ENCODE data around the gene FOXO3.
"Not testable (repeated sequence)": the region's sequence is repeated elsewhere in the genome, so short reads cannot be mapped to it uniquely, and the experiment has no call there.

The FOXO3 gene

GRCh38 chr6:108656836-108657235, 96.1 kb downstream of the FOXO3 start:
- no peak overlapping the region for H3K4me3 ChIP-seq (ENCODE audit: low read length)
- TF ChIP-seq, protein P1, sequence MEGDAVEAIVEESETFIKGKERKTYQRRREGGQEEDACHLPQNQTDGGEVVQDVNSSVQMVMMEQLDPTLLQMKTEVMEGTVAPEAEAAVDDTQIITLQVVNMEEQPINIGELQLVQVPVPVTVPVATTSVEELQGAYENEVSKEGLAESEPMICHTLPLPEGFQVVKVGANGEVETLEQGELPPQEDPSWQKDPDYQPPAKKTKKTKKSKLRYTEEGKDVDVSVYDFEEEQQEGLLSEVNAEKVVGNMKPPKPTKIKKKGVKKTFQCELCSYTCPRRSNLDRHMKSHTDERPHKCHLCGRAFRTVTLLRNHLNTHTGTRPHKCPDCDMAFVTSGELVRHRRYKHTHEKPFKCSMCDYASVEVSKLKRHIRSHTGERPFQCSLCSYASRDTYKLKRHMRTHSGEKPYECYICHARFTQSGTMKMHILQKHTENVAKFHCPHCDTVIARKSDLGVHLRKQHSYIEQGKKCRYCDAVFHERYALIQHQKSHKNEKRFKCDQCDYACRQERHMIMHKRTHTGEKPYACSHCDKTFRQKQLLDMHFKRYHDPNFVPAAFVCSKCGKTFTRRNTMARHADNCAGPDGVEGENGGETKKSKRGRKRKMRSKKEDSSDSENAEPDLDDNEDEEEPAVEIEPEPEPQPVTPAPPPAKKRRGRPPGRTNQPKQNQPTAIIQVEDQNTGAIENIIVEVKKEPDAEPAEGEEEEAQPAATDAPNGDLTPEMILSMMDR (IDR thresholded peaks at IDR 0.05; ENCODE audit: insufficient read depth, low read depth, low read length, missing control alignments): no peak
- DNase-seq (ENCODE audit: low read depth): no peak

DNA sequence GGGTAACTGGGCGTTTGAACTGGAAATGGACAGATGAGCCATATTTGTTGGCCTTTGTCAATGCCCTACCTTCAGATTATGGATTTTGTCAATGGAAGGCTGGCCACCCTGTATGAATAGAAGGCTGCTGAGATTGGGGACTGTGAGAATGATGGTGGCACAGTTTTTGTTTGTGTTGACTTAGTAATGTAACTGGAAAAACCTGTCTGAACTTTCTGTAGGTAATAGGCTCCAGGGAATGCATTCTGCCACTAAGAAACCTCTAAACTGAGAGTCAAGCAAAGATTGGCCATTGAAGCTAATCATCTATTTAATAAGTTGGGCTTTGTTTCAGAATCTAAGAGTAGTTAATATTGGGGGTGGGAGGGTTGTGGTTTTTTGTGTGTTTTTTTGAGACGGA, 97.5 kb downstream of the FOXO3 start:
- TF ChIP-seq, protein P1 (IDR thresholded peaks at IDR 0.05; ENCODE audit: insufficient read depth, low read depth, low read length, missing control alignments): no peak
- no peak overlapping the region for H3K4me3 ChIP-seq (ENCODE audit: low read length)
- peak; percentile 55 for DNase-seq (ENCODE audit: low read depth)

- DNase-seq (ENCODE audit: low read depth); H3K4me3 ChIP-seq (ENCODE audit: low read length): not testable (repeated sequence)
These were observed 98.1 kb downstream of the FOXO3 start for GRCh38 chr6:108658785-108659184.

DNA sequence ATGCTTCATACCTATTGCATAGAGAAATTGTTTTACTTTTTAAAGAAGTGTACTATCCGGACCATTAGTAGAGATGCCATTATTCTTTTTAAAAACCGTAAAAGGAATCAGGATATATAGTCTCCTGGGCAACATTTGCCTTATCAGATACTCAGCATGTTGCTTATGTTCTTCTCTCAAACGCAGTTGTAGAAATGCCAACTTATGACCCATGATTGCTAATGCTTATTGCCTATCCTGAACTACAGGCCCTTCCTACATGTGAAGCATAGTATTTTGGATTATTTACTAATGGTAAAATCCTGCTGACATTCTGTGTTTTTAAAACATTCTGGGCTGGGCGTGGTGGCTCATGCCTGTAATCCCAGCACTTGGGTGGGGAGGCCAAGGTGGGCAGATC, 99.5 kb downstream of the FOXO3 start:
- TF ChIP-seq, protein P1 (IDR thresholded peaks at IDR 0.05; ENCODE audit: insufficient read depth, low read depth, low read length, missing control alignments): no peak
- no peak for DNase-seq (ENCODE audit: low read depth)
- no peak overlapping the region for H3K4me3 ChIP-seq (ENCODE audit: low read length)

DNA sequence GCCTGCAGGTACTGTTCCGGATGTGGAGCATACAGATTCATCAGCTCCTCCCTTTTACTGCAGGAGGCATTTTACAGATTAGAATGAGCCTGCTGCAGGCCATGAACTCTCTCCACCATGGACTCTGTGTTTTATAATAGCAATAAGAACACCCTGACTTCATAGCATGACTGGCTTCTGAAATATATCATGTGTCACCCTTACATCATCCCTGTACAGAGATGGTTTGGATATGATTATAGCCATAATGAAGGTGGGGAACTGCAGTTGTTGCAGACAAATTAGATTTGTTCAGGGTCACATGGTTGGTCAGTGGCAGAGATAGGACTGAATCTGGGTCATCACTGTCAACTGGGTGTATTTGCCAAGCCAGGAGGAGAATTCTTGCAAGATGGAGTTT, 100.7 kb downstream of the FOXO3 start:
- no peak overlapping the region for H3K4me3 ChIP-seq (ENCODE audit: low read length)
- TF ChIP-seq, protein P1 (IDR thresholded peaks at IDR 0.05; ENCODE audit: insufficient read depth, low read depth, low read length, missing control alignments): no peak
- peak; percentile 62 for DNase-seq (ENCODE audit: low read depth)

GRCh38 chr6:108661982-108662381, 101.3 kb downstream of the FOXO3 start:
- TF ChIP-seq, protein P1 (IDR thresholded peaks at IDR 0.05; ENCODE audit: insufficient read depth, low read depth, low read length, missing control alignments): no peak
- H3K4me3 ChIP-seq (ENCODE audit: low read length): no peak overlapping the region
- no peak for DNase-seq (ENCODE audit: low read depth)

GRCh38 chr6:108662702-108663101, 102.0 kb downstream of the FOXO3 start:
- TF ChIP-seq, protein P1 (IDR thresholded peaks at IDR 0.05; ENCODE audit: insufficient read depth, low read depth, low read length, missing control alignments): no peak
- DNase-seq (ENCODE audit: low read depth): no peak
- no peak overlapping the region for H3K4me3 ChIP-seq (ENCODE audit: low read length)

DNA sequence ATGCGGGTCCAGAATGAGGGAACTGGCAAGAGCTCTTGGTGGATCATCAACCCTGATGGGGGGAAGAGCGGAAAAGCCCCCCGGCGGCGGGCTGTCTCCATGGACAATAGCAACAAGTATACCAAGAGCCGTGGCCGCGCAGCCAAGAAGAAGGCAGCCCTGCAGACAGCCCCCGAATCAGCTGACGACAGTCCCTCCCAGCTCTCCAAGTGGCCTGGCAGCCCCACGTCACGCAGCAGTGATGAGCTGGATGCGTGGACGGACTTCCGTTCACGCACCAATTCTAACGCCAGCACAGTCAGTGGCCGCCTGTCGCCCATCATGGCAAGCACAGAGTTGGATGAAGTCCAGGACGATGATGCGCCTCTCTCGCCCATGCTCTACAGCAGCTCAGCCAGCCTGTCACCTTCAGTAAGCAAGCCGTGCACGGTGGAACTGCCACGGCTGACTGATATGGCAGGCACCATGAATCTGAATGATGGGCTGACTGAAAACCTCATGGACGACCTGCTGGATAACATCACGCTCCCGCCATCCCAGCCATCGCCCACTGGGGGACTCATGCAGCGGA, 102.9 kb downstream of the FOXO3 start:
- not testable (repeated sequence) for DNase-seq (ENCODE audit: low read depth); H3K4me3 ChIP-seq (ENCODE audit: low read length)
